Measurements from ENCODE around the gene ARL15.
A peak's percentile ranks its signal among the peaks of the same experiment; 100 is the strongest.
"Not testable (repeated sequence)": the region's sequence is repeated elsewhere in the genome, so short reads cannot be mapped to it uniquely, and the experiment has no call there.

ARL15 gene

DNA sequence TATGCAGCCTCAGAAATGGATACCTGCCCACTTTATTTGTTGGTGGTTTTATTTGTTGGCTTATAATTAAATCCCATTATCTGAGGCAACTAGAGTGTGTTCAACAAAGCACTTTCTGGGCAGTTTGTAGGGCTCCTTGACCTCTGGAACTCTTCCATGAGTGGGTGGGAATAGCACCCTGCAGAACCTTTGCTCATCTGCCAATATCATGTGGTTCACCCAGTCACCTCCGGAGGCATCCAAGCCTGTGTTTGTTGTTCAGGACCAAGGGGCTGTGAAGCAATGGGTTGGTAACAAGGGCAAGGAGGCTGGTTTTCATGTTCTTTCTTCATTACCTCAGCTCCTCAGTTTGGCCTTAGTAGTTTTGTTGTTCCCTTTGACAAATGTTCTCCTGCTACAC is 436.0 kb downstream of the ARL15 start:
- TF ChIP-seq TAF1 (IDR thresholded peaks at IDR 0.05; ENCODE audit: low read depth, low read length) (no peak), PAX5 (IDR thresholded peaks at IDR 0.05; ENCODE audit: insufficient read depth, low read length, severe bottlenecking) (no peak), POU2F2 (IDR thresholded peaks at IDR 0.05; ENCODE audit: low read depth, low read length) (no peak), POLR2AphosphoS5 (IDR thresholded peaks at IDR 0.05; ENCODE audit: low read depth, low read length) (no peak), POLR2A (IDR thresholded peaks at IDR 0.05; ENCODE audit: low read depth, low read length) (no peak), SPI1 (IDR thresholded peaks at IDR 0.05; ENCODE audit: low read depth, low read length) (no peak)
- FAIRE-seq, result no peak
- DNase-seq (ENCODE audit: insufficient read length, low spot score), result no peak

DNA sequence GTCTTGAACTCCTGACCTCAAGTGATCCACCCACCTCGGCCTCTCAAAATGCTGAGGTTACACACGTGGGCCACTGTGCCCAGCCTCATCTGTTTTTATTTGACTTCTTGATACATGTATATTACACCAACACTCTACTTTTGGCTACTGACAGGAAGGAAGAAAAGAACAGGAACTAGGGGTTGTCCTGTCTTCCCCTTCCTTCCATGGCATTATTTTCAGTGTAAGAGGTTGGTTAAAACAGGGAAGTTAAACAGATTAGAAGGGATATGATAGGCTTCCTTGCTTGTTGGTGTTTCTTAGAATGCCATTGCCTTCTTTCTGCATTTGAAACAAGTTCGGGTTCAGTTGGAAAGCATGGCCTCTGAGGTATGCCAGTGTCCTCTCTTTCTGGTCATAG is 437.1 kb downstream of the ARL15 start:
- DNase-seq (ENCODE audit: insufficient read length, low spot score) (no peak), FAIRE-seq (no peak)
- TF ChIP-seq POLR2A (IDR thresholded peaks at IDR 0.05; ENCODE audit: low read depth, low read length) (no peak), TAF1 (IDR thresholded peaks at IDR 0.05; ENCODE audit: low read depth, low read length) (no peak), POU2F2 (IDR thresholded peaks at IDR 0.05; ENCODE audit: low read depth, low read length) (no peak), SPI1 (IDR thresholded peaks at IDR 0.05; ENCODE audit: low read depth, low read length) (no peak), PAX5 (IDR thresholded peaks at IDR 0.05; ENCODE audit: insufficient read depth, low read length, severe bottlenecking) (no peak), POLR2AphosphoS5 (IDR thresholded peaks at IDR 0.05; ENCODE audit: low read depth, low read length) (no peak)

DNA sequence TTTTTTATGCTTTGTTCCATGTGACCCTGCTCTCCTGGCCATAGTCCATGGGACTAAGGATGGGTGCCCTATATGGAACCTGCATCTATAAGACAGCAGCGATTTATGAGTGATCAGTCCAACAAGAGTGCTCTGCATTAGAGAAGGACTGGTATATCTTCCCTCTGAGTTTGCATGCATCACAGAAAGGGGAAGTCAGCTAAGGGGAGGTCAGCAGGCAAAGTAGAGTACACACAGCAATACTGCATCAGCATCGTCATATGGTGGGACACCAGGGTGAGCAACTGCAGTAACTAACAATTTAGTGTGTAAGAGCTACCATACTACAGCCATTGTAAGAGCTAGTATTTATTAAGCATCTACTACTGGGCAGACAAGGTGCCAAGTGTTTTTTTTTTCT is 438.6 kb downstream of the ARL15 start:
- TF ChIP-seq POLR2AphosphoS5 (IDR thresholded peaks at IDR 0.05; ENCODE audit: low read depth, low read length) (no peak), PAX5 (IDR thresholded peaks at IDR 0.05; ENCODE audit: insufficient read depth, low read length, severe bottlenecking) (no peak), TAF1 (IDR thresholded peaks at IDR 0.05; ENCODE audit: low read depth, low read length) (no peak), POU2F2 (IDR thresholded peaks at IDR 0.05; ENCODE audit: low read depth, low read length) (no peak), SPI1 (IDR thresholded peaks at IDR 0.05; ENCODE audit: low read depth, low read length) (peak; percentile 42; the same call in 1 of the 2 replicates), POLR2A (IDR thresholded peaks at IDR 0.05; ENCODE audit: low read depth, low read length) (no peak)
- no peak for FAIRE-seq

DNA sequence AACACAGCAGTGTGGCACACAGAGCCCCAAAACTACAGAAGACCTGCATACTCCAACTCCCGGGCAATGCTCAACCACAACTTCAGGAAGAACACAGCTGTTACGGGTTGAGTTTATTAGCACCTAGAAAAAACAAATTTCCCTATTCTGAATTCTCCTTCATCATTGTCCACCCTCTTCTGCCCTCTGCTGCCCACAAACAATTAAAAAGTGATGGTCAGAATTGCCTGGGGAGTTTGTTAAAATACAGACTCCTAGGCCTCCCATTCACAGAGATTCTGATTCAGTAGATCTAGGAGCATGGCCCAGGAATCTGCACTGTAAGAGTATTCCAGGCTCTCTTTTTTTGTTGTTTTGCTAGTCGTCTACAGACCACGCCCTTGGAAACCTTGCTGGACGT is 439.3 kb downstream of the ARL15 start:
- no peak for DNase-seq (ENCODE audit: insufficient read length, low spot score)
- no peak for FAIRE-seq

More for the DNA sequence above, 438.6 kb downstream of the ARL15 start:
- DNase-seq (ENCODE audit: insufficient read length, low spot score), result no peak

DNA sequence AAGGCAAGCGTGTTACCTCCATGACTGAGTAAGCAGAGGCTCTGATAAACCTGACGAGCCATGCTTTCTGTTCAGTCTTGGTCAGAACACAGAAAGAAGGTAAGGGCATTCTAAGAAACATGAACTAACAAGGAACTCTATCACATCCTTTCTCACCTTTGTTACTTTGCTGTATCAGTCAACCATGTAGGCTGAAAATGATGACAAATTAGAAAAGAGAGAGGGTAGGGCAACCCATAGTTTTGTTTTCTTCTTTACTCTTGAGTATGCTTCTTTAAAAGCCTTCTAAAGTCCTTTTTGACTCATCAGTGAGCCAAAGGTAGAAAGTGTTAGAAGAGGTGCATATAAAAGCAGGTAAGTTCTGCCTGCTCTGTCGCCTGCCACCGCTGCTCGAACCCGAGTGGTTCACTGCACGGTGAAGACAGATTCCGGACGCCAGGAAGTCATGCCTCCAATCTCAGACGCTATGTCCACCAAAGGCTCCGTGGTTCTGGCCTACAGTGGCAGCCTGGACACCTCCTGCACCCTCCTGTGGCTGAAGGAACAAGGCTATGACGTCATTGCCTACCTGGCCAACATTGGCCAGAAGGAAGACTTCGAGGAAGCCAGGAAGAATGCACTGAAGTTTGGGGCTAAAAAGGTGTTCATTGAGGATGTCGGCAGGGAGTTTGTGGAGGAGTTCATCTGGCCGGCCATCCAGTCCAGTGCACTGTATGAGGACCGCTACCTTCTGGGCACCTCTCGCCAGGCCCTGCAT is 451.5 kb downstream of the ARL15 start:
- FAIRE-seq (no peak), DNase-seq (ENCODE audit: insufficient read length, low spot score) (no peak)
- TF ChIP-seq POU2F2 (IDR thresholded peaks at IDR 0.05; ENCODE audit: low read depth, low read length) (no peak), PAX5 (IDR thresholded peaks at IDR 0.05; ENCODE audit: insufficient read depth, low read length, severe bottlenecking) (no peak)

More for the DNA sequence above, 439.3 kb downstream of the ARL15 start:
- TF ChIP-seq POLR2A (IDR thresholded peaks at IDR 0.05; ENCODE audit: low read depth, low read length), result no peak
- no peak for TF ChIP-seq POU2F2 (IDR thresholded peaks at IDR 0.05; ENCODE audit: low read depth, low read length)
- TF ChIP-seq POLR2AphosphoS5 (IDR thresholded peaks at IDR 0.05; ENCODE audit: low read depth, low read length), result no peak
- TF ChIP-seq TAF1 (IDR thresholded peaks at IDR 0.05; ENCODE audit: low read depth, low read length), result no peak
- TF ChIP-seq SPI1 (IDR thresholded peaks at IDR 0.05; ENCODE audit: low read depth, low read length), result no peak
- no peak for TF ChIP-seq PAX5 (IDR thresholded peaks at IDR 0.05; ENCODE audit: insufficient read depth, low read length, severe bottlenecking)

DNA sequence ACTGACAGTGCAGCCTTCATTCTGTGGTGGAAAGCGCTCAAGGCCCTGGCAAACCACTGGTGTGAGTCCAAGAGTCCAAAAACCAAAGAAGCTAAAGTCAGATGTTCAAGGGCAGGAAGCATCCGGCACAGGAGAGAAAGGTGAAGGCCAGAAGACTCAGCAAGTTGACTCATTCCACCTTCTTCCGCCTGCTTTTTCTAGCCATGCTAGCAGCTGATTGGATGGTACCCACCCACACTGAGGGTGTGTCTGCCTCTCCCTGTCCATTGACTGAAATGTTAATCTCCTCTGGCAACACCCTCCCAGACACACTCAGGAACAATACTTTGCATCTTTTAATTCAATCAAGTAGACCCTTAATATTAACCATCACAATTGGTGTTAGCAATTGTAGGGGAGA is 453.9 kb downstream of the ARL15 start:
- no peak for FAIRE-seq
- DNase-seq (ENCODE audit: insufficient read length, low spot score), result no peak
- TF ChIP-seq POLR2AphosphoS5 (IDR thresholded peaks at IDR 0.05; ENCODE audit: low read depth, low read length), result no peak
- no peak for TF ChIP-seq POLR2A (IDR thresholded peaks at IDR 0.05; ENCODE audit: low read depth, low read length)
- no peak for TF ChIP-seq TAF1 (IDR thresholded peaks at IDR 0.05; ENCODE audit: low read depth, low read length)
- TF ChIP-seq PAX5 (IDR thresholded peaks at IDR 0.05; ENCODE audit: insufficient read depth, low read length, severe bottlenecking), result no peak
- no peak for TF ChIP-seq SPI1 (IDR thresholded peaks at IDR 0.05; ENCODE audit: low read depth, low read length)
- TF ChIP-seq POU2F2 (IDR thresholded peaks at IDR 0.05; ENCODE audit: low read depth, low read length), result no peak

DNA sequence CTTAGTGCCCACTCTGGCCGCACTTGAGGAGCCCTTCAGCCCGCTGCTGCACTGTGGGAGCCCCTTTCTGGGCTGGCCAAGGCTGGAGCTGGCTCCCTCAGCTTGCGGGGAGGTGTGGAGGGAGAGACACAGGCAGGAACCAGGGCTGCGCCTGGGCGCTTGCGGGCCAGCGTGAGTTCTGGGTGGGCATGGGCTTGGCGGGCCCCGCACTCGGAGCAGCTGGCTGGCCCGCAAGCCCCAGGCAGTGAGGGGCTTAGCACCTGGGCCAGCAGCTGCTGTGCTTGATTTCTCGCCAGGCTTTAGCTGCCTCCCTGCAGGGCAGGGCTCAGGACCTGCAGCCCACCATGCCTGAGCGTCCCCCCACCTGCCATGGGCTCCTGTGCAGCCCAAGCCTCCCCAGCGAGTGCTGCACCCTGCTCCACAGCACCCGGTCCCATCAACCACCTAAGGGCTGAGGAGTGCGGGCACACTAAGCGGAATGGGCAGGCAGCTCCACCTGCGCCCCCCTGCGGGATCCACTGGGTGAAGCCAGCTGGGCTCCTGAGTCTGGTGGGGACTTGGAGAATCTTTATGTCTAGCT is 473.4 kb downstream of the ARL15 start:
- FAIRE-seq; DNase-seq (ENCODE audit: insufficient read length, low spot score): not testable (repeated sequence)

DNA sequence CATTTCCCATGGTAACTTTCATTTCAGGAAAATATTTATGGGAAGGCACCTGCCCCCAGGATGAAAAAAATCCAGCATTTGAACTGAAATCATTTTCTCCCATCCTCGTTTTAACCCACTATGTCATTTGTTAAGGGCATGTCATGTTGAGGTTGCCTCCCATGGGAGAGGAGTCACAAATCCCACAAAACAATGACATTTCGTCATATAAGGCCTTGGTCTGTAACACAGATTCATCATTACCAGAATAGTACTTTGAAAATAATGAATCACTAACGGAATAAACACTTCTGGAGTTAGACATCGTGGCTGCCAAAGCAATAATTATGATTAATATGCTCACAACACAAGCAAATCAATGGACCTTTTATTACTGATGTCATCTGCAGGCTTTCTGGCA is 475.9 kb downstream of the ARL15 start:
- TF ChIP-seq POU2F2 (IDR thresholded peaks at IDR 0.05; ENCODE audit: low read depth, low read length) (no peak), PAX5 (IDR thresholded peaks at IDR 0.05; ENCODE audit: insufficient read depth, low read length, severe bottlenecking) (no peak), TAF1 (IDR thresholded peaks at IDR 0.05; ENCODE audit: low read depth, low read length) (no peak), SPI1 (IDR thresholded peaks at IDR 0.05; ENCODE audit: low read depth, low read length) (no peak), POLR2A (IDR thresholded peaks at IDR 0.05; ENCODE audit: low read depth, low read length) (no peak), POLR2AphosphoS5 (IDR thresholded peaks at IDR 0.05; ENCODE audit: low read depth, low read length) (no peak)
- DNase-seq (ENCODE audit: insufficient read length, low spot score) (no peak), FAIRE-seq (no peak)

All from GM12891 (cell line).